Mesenchymal stem cell (in vitro differentiated cells and primary cell): ENCODE measurements around the gene NDRG2.
A peak's percentile ranks its signal among the peaks of the same experiment; 100 is the strongest.

Experiments
- DNase-seq: peaks from one replicate; pipeline ENCODE4 v3.0.0-alpha.2; 2013
- H2AFZ ChIP-seq: one replicate; pipeline ENCODE4 v1.6.1; 2013; ENCODE audit warnings: low read depth, mild to moderate bottlenecking, control low read depth, inconsistent platforms, low read length, moderate library complexity
- H2AK5ac ChIP-seq: 2 replicates; pipeline ENCODE4 v1.6.1; 2013; ENCODE audit warnings: low read length, moderate library complexity, mild to moderate bottlenecking, inconsistent platforms; ENCODE audit not compliant: severe bottlenecking
- H2BK120ac ChIP-seq: one replicate; pipeline ENCODE4 v1.6.1; 2013; ENCODE audit warnings: low read depth, mild to moderate bottlenecking, inconsistent platforms, low read length, moderate library complexity
- H2BK12ac ChIP-seq, 2 experiments: one replicate each; pipeline ENCODE4 v1.6.1; 2013; ENCODE audit warnings: inconsistent platforms in 2 of 2, low read length in 2 of 2, mild to moderate bottlenecking in 2 of 2, moderate library complexity in 2 of 2, control low read depth in 1 of 2
- H2BK15ac ChIP-seq: one replicate; pipeline ENCODE4 v1.6.1; 2013; ENCODE audit warnings: mild to moderate bottlenecking, low read depth, inconsistent platforms; ENCODE audit not compliant: poor library complexity, severe bottlenecking
- H2BK5ac ChIP-seq: 2 replicates; pipeline ENCODE4 v1.6.1; 2013; ENCODE audit warnings: low read depth, mild to moderate bottlenecking, low read length, control low read depth, inconsistent platforms; ENCODE audit not compliant: poor library complexity, severe bottlenecking
- H3K14ac ChIP-seq, 2 experiments: one replicate each; pipeline ENCODE4 v1.6.1; 2013; ENCODE audit warnings: inconsistent platforms in 2 of 2, low read length in 2 of 2, control low read depth in 1 of 2, mild to moderate bottlenecking in 1 of 2, moderate library complexity in 1 of 2
- H3K18ac ChIP-seq, 2 experiments: one replicate each; pipeline ENCODE4 v1.6.1; 2013; ENCODE audit warnings: inconsistent platforms in 2 of 2, low read length in 2 of 2, control low read depth in 1 of 2, low read depth in 1 of 2, mild to moderate bottlenecking in 1 of 2
- H3K23ac ChIP-seq, 2 experiments: one replicate each; pipeline ENCODE4 v1.6.1; 2013; ENCODE audit warnings: inconsistent platforms in 2 of 2, low read length in 2 of 2, mild to moderate bottlenecking in 2 of 2, moderate library complexity in 2 of 2, control low read depth in 1 of 2
- H3K27ac ChIP-seq: 2 replicates; pipeline ENCODE4 v1.5.1; 2013; ENCODE audit warnings: mild to moderate bottlenecking, moderate library complexity, low read length, control low read depth, inconsistent platforms; ENCODE audit not compliant: poor library complexity, severe bottlenecking
- H3K27me3 ChIP-seq, 2 experiments: 2 replicates each; pipeline versions ENCODE4 v1.6.1 to v1.7.0; 2013; ENCODE audit warnings: low read length in 2 of 2, mild to moderate bottlenecking in 2 of 2, moderate library complexity in 2 of 2, control low read depth in 1 of 2, inconsistent platforms in 1 of 2; ENCODE audit not compliant: control insufficient read depth in 1 of 2, insufficient read depth in 1 of 2
- H3K36me3 ChIP-seq, 2 experiments: 2 replicates each; pipeline versions ENCODE4 v1.6.1 to v1.7.0; 2013; ENCODE audit warnings: low read length in 2 of 2, control low read depth in 1 of 2, inconsistent platforms in 1 of 2, low read depth in 1 of 2, mild to moderate bottlenecking in 1 of 2; ENCODE audit not compliant: insufficient read depth in 2 of 2, control insufficient read depth in 1 of 2
- H3K4ac ChIP-seq, 2 experiments: one replicate each; pipeline ENCODE4 v1.6.1; 2013; ENCODE audit warnings: inconsistent platforms in 2 of 2, low read length in 2 of 2, mild to moderate bottlenecking in 2 of 2, moderate library complexity in 2 of 2, control low read depth in 1 of 2, low read depth in 1 of 2
- H3K4me1 ChIP-seq: 2 replicates; pipeline ENCODE4 v1.6.1; 2013; ENCODE audit warnings: low read depth, low read length, control low read depth; ENCODE audit not compliant: control insufficient read depth, insufficient read depth
- H3K4me2 ChIP-seq: 2 replicates; pipeline ENCODE4 v1.6.1; 2013; ENCODE audit warnings: low read length, mild to moderate bottlenecking, inconsistent platforms; ENCODE audit not compliant: poor library complexity, severe bottlenecking
- H3K4me3 ChIP-seq, 2 experiments: 2 replicates each; pipeline versions ENCODE4 v1.5.1 to v1.7.0; 2013; ENCODE audit warnings: low read length in 2 of 2, mild to moderate bottlenecking in 2 of 2, control low read depth in 1 of 2, low read depth in 1 of 2; ENCODE audit not compliant: insufficient read depth in 1 of 2
- H3K79me1 ChIP-seq: replicated peaks from 2 replicates; pipeline ENCODE4 v1.6.1; 2013; ENCODE audit warnings: mild to moderate bottlenecking, control low read depth, low read length, inconsistent platforms; ENCODE audit not compliant: poor library complexity, severe bottlenecking
- H3K9ac ChIP-seq: 2 replicates; pipeline ENCODE4 v1.7.0; 2013; ENCODE audit warnings: mild to moderate bottlenecking, low read length, moderate library complexity
- H3K9me3 ChIP-seq: 2 replicates; pipeline ENCODE4 v1.7.0; 2013; ENCODE audit warnings: mild to moderate bottlenecking, low read length; ENCODE audit not compliant: control insufficient read depth
- H4K8ac ChIP-seq: one replicate; pipeline ENCODE4 v1.6.1; 2013; ENCODE audit warnings: inconsistent platforms, mild to moderate bottlenecking, low read length, moderate library complexity
- H4K91ac ChIP-seq: one replicate; pipeline ENCODE4 v1.6.1; 2013; ENCODE audit warnings: mild to moderate bottlenecking, low read length, inconsistent platforms
- WGBS: methylation state at CpG from one replicate; pipeline ENCODE4 v1.1.7; 2013; ENCODE audit warnings: mixed read lengths; 5-methylcytosine and 5-hydroxymethylcytosine counted together

NDRG2 gene

GRCh38 chr14:21061347-21061668, 36.4 kb upstream of the NDRG2 start:
- Histone ChIP-seq H2BK5ac (peak overlapping the region; percentile 39), H3K27me3 (no peaks in the 10 kb centered on the region), H3K4me1 (peaks cover 13% of the 10 kb centered on the region), H2AFZ (no peak overlapping the region), H3K4ac (no peak overlapping the region), H3K79me1 (no peaks in the 10 kb centered on the region), H2BK12ac (no peak overlapping the region), H3K14ac (no peak overlapping the region), H3K18ac (no peak overlapping the region), H2AK5ac (peak overlapping the region; percentile 93), H3K36me3 (no peaks in the 10 kb centered on the region), H3K23ac (no peak overlapping the region), H3K9ac (no peak overlapping the region), H3K4me2 (no peak overlapping the region), H4K91ac (no peak overlapping the region), H3K27ac (no peak overlapping the region), H3K4me3 (no peak overlapping the region), H2BK120ac (no peak overlapping the region), H3K9me3 (no peaks in the 10 kb centered on the region), H4K8ac (no peak overlapping the region), H2BK15ac (no peak overlapping the region)
- no peak for DNase-seq
- WGBS, result 94% methylated on average over 3 of the region's 3 CpGs

- WGBS, result 87% methylated on average over 13 of the region's 13 CpGs
- H2AK5ac ChIP-seq, result peak overlapping the region; percentile 93
- H3K4me3 ChIP-seq, result no peak overlapping the region
- no peak overlapping the region for H2AFZ ChIP-seq
- H2BK5ac ChIP-seq, result no peak overlapping the region
- H3K14ac ChIP-seq, result no peak overlapping the region
- H2BK15ac ChIP-seq, result no peak overlapping the region
- H4K8ac ChIP-seq, result no peak overlapping the region
- no peak for DNase-seq
- no peak overlapping the region for H3K4ac ChIP-seq
- H3K27me3 ChIP-seq, result no peaks in the 10 kb centered on the region
- H3K36me3 ChIP-seq, result no peaks in the 10 kb centered on the region
- no peak overlapping the region for H3K9ac ChIP-seq
- no peak overlapping the region for H3K27ac ChIP-seq
- no peak overlapping the region for H3K23ac ChIP-seq
- no peak overlapping the region for H4K91ac ChIP-seq
- no peak overlapping the region for H2BK12ac ChIP-seq
- no peak overlapping the region for H3K18ac ChIP-seq
- H3K4me2 ChIP-seq, result no peak overlapping the region
- peaks cover 14% of the 10 kb centered on the region for H3K4me1 ChIP-seq
- no peaks in the 10 kb centered on the region for H3K79me1 ChIP-seq
- H2BK120ac ChIP-seq, result no peak overlapping the region
- no peaks in the 10 kb centered on the region for H3K9me3 ChIP-seq
Measured at GRCh38 chr14:21060614-21061346, 35.9 kb upstream of the NDRG2 start.

- Histone ChIP-seq H3K4me1 (peaks cover 19% of the 10 kb centered on the region), H3K27ac (no peak overlapping the region), H2BK5ac (no peak overlapping the region), H3K27me3 (no peaks in the 10 kb centered on the region), H4K91ac (no peak overlapping the region), H2BK120ac (no peak overlapping the region), H3K4me2 (no peak overlapping the region), H3K36me3 (no peaks in the 10 kb centered on the region), H3K4ac (no peak overlapping the region), H2AK5ac (no peak overlapping the region), H3K9me3 (no peaks in the 10 kb centered on the region), H3K9ac (no peak overlapping the region), H2BK15ac (no peak overlapping the region), H3K14ac (no peak overlapping the region), H4K8ac (no peak overlapping the region), H2AFZ (no peak overlapping the region), H3K79me1 (no peaks in the 10 kb centered on the region), H3K4me3 (no peak overlapping the region), H2BK12ac (no peak overlapping the region), H3K23ac (no peak overlapping the region), H3K18ac (no peak overlapping the region)
- WGBS, result 86% methylated on average over 8 of the region's 8 CpGs
- no peak for DNase-seq
Measured at GRCh38 chr14:21059842-21060613, 35.2 kb upstream of the NDRG2 start.

- no peak overlapping the region for H2BK120ac ChIP-seq
- H3K14ac ChIP-seq, result no peak overlapping the region
- H3K27ac ChIP-seq, result no peak overlapping the region
- H4K91ac ChIP-seq, result no peak overlapping the region
- no peaks in the 10 kb centered on the region for H3K36me3 ChIP-seq
- peaks cover 19% of the 10 kb centered on the region for H3K4me1 ChIP-seq
- H3K23ac ChIP-seq, result no peak overlapping the region
- H3K18ac ChIP-seq, result no peak overlapping the region
- H3K27me3 ChIP-seq, result no peaks in the 10 kb centered on the region
- no peak overlapping the region for H3K4ac ChIP-seq
- no peak overlapping the region for H2AFZ ChIP-seq
- H2AK5ac ChIP-seq, result no peak overlapping the region
- no peak overlapping the region for H2BK5ac ChIP-seq
- H3K79me1 ChIP-seq, result no peaks in the 10 kb centered on the region
- H2BK12ac ChIP-seq, result no peak overlapping the region
- H4K8ac ChIP-seq, result no peak overlapping the region
- no peak for DNase-seq
- H3K9ac ChIP-seq, result no peak overlapping the region
- no peak overlapping the region for H3K4me2 ChIP-seq
- 89% methylated on average over 5 of the region's 5 CpGs for WGBS
- H3K9me3 ChIP-seq, result no peaks in the 10 kb centered on the region
- H2BK15ac ChIP-seq, result no peak overlapping the region
- H3K4me3 ChIP-seq, result no peak overlapping the region
Measured at GRCh38 chr14:21058903-21059302, 34.0 kb upstream of the NDRG2 start.
